NCI-H1436 treated with DMSO at 0.1 percent for 48 hours (cell line): ENCODE results near the gene C12orf57.

Experiments used
- DNase-seq: peaks from one replicate; lab custom pipeline; 2025; lab: John Stamatoyannopoulos, UW

The C12orf57 gene

GRCh38 chr12:6937481-6938352 lies 6.1 kb upstream of the C12orf57 start:
- peak; percentile 86 for DNase-seq

- no peak for DNase-seq
Observed at GRCh38 chr12:6938353-6939190, 5.2 kb upstream of the C12orf57 start.

- no peak for DNase-seq
Observed at GRCh38 chr12:6939191-6939540, 4.7 kb upstream of the C12orf57 start.

- DNase-seq, result no peak
Observed at GRCh38 chr12:6941267-6941666, 2.6 kb upstream of the C12orf57 start.

- no peak for DNase-seq
Observed at GRCh38 chr12:6941782-6942181, 2.0 kb upstream of the C12orf57 start.

- DNase-seq, result no peak
Observed at GRCh38 chr12:6942331-6942665, 1.5 kb upstream of the C12orf57 start.

- peak; percentile 75 for DNase-seq
Observed at GRCh38 chr12:6943389-6943721, 467 bp upstream of the C12orf57 start.

- peak; percentile 48 for DNase-seq
Observed at GRCh38 chr12:6944381-6945186, 762 bp downstream of the C12orf57 start.

GRCh38 chr12:6945613-6946012 lies 1.8 kb downstream of the C12orf57 start:
- no peak for DNase-seq

- DNase-seq, result peak; percentile 61
Observed at GRCh38 chr12:6946033-6946919, 2.5 kb downstream of the C12orf57 start.

GRCh38 chr12:6946920-6947374 lies 3.1 kb downstream of the C12orf57 start:
- no peak for DNase-seq

GRCh38 chr12:6947615-6948014 lies 3.8 kb downstream of the C12orf57 start:
- DNase-seq, result no peak

GRCh38 chr12:6948873-6949594 lies 5.2 kb downstream of the C12orf57 start:
- DNase-seq, result no peak

- DNase-seq, result no peak
Observed at GRCh38 chr12:6950401-6950801, 6.6 kb downstream of the C12orf57 start.

GRCh38 chr12:6950811-6951540 lies 7.2 kb downstream of the C12orf57 start, which contains the start of gene PTPN6:
PTPN6 (plus strand) TSS chr12:6951356; CDS start chr12:6951513, 157 bp downstream.
- no peak for DNase-seq

- DNase-seq, result no peak
Observed at GRCh38 chr12:6951551-6952120, 7.8 kb downstream of the C12orf57 start.

GRCh38 chr12:6952121-6952862 lies 8.5 kb downstream of the C12orf57 start:
- DNase-seq, result no peak

- no peak for DNase-seq
Observed at GRCh38 chr12:6952863-6953441, 9.1 kb downstream of the C12orf57 start.
